ENCODE measurements around the gene NAIF1. TPM values are rescaled to one million over a fixed set of nuclear protein-coding genes. Genes with fewer than 3 reads are reported as not detected.

NAIF1 gene
- total RNA-seq, 1 experiment from 2014 or later, result 17.3 TPM

GRCh38 chr9:128115187-128116103, 48.3 kb upstream of the NAIF1 start:
- no peak overlapping the region for H3K27ac ChIP-seq

GRCh38 chr9:128114326-128115186, 47.4 kb upstream of the NAIF1 start:
- no peaks in the 10 kb centered on the region for H3K27me3 ChIP-seq (ENCODE audit: insufficient read depth, low read depth)
- no TSS peak for BruUV-seq (replicated peaks)
- POLR2A ChIA-PET (ENCODE audit: unreplicated experiment), result interaction anchor here (0.6 kb wide), 2 partner anchors 41 to 322 kb away, joined by 3 to 5 read pairs; no protein-coding TSS in a partner anchor
- H3K4me1 ChIP-seq (replicated peaks; ENCODE audit: insufficient read depth), result no peaks in the 10 kb centered on the region
- H3K9me3 ChIP-seq (ENCODE audit: insufficient read depth, low read depth), result no peaks in the 10 kb centered on the region
- H3K9me2 ChIP-seq (ENCODE audit: insufficient read depth), result no peaks in the 10 kb centered on the region
- H3K79me2 ChIP-seq (ENCODE audit: low read depth), result no peaks in the 10 kb centered on the region
- TF ChIP-seq, protein P1, sequence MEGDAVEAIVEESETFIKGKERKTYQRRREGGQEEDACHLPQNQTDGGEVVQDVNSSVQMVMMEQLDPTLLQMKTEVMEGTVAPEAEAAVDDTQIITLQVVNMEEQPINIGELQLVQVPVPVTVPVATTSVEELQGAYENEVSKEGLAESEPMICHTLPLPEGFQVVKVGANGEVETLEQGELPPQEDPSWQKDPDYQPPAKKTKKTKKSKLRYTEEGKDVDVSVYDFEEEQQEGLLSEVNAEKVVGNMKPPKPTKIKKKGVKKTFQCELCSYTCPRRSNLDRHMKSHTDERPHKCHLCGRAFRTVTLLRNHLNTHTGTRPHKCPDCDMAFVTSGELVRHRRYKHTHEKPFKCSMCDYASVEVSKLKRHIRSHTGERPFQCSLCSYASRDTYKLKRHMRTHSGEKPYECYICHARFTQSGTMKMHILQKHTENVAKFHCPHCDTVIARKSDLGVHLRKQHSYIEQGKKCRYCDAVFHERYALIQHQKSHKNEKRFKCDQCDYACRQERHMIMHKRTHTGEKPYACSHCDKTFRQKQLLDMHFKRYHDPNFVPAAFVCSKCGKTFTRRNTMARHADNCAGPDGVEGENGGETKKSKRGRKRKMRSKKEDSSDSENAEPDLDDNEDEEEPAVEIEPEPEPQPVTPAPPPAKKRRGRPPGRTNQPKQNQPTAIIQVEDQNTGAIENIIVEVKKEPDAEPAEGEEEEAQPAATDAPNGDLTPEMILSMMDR (conservative IDR thresholded peaks at IDR 0.05), result no peak
- TF ChIP-seq EZH2 (IDR thresholded peaks at IDR 0.05; ENCODE audit: low read depth), result no peak
- no peak overlapping the region for H2AFZ ChIP-seq
- H3K4me3 ChIP-seq, result no peak overlapping the region
- H3F3A ChIP-seq (ENCODE audit: insufficient read depth, low read depth), result peaks cover 21% of the 10 kb centered on the region
- CTCF ChIA-PET, result interaction anchor here (0.5 kb wide), 1 partner anchor 67 kb away, joined by 4 read pairs; no protein-coding TSS in a partner anchor
- H3K27ac ChIP-seq, result no peak overlapping the region
- no peak overlapping the region for H3K4me2 ChIP-seq
- no peaks in the 10 kb centered on the region for H4K20me1 ChIP-seq (ENCODE audit: insufficient read depth)
- no peak for DNase-seq
- intact Hi-C loops (cut with micrococcal nuclease; ENCODE audit: unreplicated experiment), result loop anchor here (5.0 kb wide), 1 partner anchor 62 kb away; no protein-coding TSS in a partner anchor
- H3K36me3 ChIP-seq (ENCODE audit: low read depth), result no peaks in the 10 kb centered on the region

More at GRCh38 chr9:128115187-128116103, 48.3 kb upstream of the NAIF1 start:
- BruUV-seq (replicated peaks), result no TSS peak
- no peak overlapping the region for H3K4me3 ChIP-seq
- H3K4me2 ChIP-seq, result no peak overlapping the region
- no peaks in the 10 kb centered on the region for H3K9me3 ChIP-seq (ENCODE audit: insufficient read depth, low read depth)
- H3K27me3 ChIP-seq (ENCODE audit: insufficient read depth, low read depth), result no peaks in the 10 kb centered on the region
- intact Hi-C loops (cut with micrococcal nuclease; ENCODE audit: unreplicated experiment), result loop anchor here (2.0 to 5.0 kb wide), 2 partner anchors 63 to 381 kb away; partner anchors contain the start of gene TOR2A
- DNase-seq, result no peak
- H3K36me3 ChIP-seq (ENCODE audit: low read depth), result no peaks in the 10 kb centered on the region
- CTCF ChIA-PET, result interaction anchor here (0.5 kb wide), 1 partner anchor 68 kb away, joined by 4 read pairs; no protein-coding TSS in a partner anchor
- H3K4me1 ChIP-seq (replicated peaks; ENCODE audit: insufficient read depth), result no peaks in the 10 kb centered on the region
- peaks cover 3% of the 10 kb centered on the region; the same call in 1 of the 2 replicates for H4K20me1 ChIP-seq (ENCODE audit: insufficient read depth)
- TF ChIP-seq EZH2 (IDR thresholded peaks at IDR 0.05; ENCODE audit: low read depth), result no peak
- TF ChIP-seq, protein P1 (conservative IDR thresholded peaks at IDR 0.05), result no peak
- peaks cover 18% of the 10 kb centered on the region; the same call in 1 of the 2 replicates for H3F3A ChIP-seq (ENCODE audit: insufficient read depth, low read depth)
- POLR2A ChIA-PET (ENCODE audit: unreplicated experiment), result no interaction called here
- H3K9me2 ChIP-seq (ENCODE audit: insufficient read depth), result no peaks in the 10 kb centered on the region
- no peak overlapping the region for H2AFZ ChIP-seq
- no peaks in the 10 kb centered on the region for H3K79me2 ChIP-seq (ENCODE audit: low read depth)
